Stimulated activated CD4-positive, alpha-beta T cell treated with anti-CD3 and anti-CD28 coated beads, Interleukin-2, amount 100 ng/mL, for 24 hours (primary cell): ENCODE measurements around the gene TMEM62.
A peak's percentile ranks its signal among the peaks of the same experiment; 100 is the strongest.
"Not testable (repeated sequence)": the region's sequence is repeated elsewhere in the genome, so short reads cannot be mapped to it uniquely, and the experiment has no call there.

Experiments
- DNase-seq, 2 donors: peaks; one replicate each; pipeline ENCODE4 v3.0.0-alpha.2; 2020

TMEM62 gene

DNA sequence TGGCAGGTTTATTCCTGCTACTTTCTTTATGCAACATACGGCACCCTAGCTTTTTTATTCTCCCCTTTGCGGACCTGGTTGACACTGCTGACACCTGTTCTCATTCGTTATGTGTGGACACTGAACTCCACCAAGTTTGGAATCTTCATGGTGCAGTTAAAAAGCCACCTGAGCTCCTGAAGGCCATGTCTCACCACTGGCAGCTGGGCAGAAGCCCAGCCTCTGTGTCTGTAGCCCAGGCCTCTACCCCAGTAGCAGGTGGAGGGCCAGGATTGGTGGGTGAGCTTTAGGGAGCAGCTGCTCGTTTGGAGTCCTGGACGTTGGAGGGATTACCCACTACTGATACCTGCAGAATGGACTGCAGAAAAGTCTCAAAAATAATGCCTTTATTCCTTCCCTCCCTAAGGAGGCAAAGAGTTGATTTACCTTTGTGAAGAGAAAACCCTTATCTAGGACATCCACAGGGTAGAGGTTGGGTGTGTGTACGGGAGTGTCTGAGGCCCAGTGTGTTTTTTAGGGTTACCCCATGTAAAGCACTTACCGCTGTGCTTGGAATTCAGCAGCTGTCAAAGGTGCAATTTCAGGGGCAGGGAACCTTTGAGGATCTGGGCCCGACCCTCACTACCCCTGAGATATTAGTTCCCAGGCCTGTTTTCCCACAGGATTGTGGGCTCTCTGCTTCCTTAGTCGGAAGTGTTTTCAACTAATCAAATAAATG lies 51.2 kb downstream of the TMEM62 start:
- DNase-seq: no peak

DNA sequence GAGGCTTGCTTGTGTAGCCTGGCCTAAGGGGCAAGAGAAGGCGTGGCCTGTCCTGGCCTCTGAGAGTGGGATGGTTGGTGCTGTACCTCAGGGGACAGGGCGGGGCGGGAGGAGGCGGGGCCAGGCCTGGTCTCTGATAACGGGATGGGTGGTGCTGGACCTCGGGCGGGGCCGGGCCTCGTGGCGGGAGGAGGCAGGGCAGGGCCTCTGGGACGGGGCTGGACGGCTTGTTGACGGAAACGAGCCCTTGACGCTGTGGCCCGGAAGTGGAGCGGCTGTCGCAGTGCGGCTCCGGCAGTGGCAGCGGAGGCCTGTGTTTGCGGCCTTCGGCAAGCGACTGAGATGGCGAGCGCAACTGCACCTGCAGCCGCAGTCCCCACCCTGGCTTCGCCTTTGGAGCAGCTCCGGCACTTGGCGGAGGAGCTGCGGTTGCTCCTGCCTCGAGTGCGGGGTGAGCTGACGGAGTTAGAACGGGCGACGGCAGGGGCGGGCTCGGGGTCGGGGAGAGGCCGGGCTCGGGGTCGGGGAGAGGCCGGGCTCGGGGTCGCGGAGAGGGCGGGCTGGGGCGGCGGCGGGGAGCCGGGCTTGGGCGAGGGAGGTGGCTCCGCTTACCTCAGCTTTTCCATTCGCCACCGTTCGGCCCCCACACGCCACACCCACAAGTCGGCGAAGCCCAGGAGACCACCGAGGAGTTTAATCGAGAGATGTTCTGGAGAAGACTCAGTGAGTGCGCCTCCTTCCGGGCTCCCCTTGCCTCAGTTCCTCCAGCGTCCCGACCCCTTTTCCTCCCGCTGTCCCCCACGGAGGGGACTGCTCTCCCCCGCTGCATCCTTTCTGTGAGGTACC lies 52.0 kb downstream of the TMEM62 start, which contains the start of gene CCNDBP1:
Gene CCNDBP1, plus strand, starts transcription at position 247 of the 846 bp plus-strand sequence. Its CDS starts 96 bp downstream, at position 343.
- DNase-seq: peak; percentile 88 to 95

- DNase-seq: no peak
Observed at GRCh38 chr15:43186003-43186353, 52.6 kb downstream of the TMEM62 start.

DNA sequence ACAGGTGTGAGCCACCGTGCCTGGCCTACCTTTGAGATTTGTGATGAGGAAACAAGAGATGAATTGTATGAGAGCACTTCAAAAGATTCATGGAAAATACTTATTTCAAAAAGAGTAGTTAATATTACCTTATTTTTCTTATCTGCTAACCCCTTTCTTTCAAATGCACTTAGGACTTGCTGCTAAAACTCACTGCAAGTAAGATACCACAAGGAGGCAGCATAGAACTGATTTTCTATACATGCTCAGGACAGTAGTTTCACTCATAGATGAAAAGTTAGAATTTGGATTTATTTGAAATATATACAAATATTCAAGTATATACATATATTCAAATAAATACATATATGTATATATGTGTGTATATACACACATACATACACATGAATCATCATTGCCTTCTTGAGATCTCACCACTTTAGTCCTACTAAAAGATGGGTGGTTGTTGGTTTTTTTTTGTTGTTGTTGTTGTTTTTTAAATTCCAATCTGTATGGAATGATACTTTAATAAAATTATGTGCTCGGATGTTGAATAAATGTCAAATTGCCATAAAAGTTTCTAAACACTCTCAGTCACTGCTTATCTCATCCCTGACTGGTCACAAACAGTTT lies 54.3 kb downstream of the TMEM62 start:
- no peak for DNase-seq

DNA sequence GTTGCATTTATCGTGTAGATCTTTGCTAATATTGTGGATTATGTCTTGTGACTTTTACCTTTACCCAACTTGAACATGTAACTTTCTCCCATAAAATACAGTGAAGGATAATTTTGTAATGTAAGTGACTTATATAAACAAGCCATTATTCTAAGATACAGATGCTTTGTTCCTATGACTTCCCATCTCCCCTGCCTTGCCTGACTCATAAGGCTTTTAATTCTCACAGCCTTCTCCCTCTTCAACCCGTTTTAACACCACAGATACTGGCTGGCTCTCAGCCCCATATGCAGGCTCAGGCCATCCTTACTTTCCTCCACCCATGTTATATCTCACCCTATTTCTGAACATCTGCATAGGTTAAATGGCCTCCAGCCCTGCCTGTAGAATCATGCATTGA lies 55.9 kb downstream of the TMEM62 start:
- no peak for DNase-seq

- no peak for DNase-seq
Observed at GRCh38 chr15:43190178-43190577, 56.8 kb downstream of the TMEM62 start.

GRCh38 chr15:43193710-43194109 lies 60.3 kb downstream of the TMEM62 start:
- no peak for DNase-seq

GRCh38 chr15:43194795-43195194 lies 61.4 kb downstream of the TMEM62 start:
- no peak for DNase-seq

DNA sequence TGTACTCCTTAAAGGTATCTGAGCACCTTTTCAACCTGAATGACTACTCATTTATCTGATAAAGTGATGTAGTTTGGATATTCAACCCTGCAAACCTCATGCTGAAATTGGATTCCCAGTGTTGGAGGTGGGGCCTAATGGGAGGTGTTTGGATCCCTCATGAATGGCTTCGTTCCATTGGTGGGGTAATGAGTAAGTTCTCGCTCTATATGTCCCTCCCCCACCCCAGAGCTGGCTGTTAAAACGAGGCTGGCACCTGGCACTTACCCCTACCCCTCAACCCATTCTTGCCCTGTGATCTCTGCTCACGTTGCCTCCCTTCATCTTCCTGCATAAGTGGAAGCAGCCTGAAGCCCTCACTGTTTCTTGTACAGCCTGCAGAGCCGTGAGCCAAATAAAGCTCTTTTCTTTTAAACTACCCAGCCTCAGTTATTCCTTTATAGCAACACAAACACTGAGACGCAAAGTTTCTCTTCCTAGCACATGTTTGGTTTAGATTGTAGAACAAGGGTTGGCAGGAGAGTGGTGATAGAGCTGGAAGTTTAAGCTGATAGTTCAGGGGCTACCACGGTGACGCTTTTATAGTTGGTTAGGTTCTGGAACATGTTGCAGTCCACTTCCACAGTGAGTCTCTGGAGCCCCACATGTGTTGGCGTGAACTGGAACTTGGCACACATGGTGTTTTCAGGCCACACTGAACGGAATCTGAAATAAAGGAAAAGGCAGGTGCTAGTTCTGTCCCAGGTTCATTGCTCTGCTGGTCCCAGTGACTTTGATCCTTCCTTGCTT lies 63.6 kb downstream of the TMEM62 start:
- no peak for DNase-seq

GRCh38 chr15:43197773-43198172 lies 64.4 kb downstream of the TMEM62 start:
- not testable (repeated sequence) for DNase-seq

DNA sequence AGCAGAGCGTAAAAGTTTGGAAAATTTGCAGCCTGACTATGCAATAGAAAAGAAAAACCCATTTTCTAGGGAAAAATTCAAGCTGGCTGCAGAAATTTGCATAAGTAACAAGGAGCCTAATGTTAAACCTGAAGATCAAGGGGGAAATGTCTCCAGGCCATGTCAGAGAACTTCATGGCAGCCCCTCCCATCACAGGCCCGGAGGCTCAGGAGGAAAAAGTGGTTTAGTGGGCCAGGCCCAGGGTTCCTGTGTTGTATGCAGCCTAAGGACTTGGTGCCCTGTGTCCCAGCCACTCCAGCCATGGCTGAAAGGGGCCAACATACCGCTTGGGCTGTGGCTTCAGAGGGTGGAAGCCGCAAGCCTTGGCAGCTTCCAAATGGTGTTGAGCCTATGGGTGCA lies 65.2 kb downstream of the TMEM62 start:
- DNase-seq: not testable (repeated sequence)

GRCh38 chr15:43198992-43199391 lies 65.6 kb downstream of the TMEM62 start:
- no peak for DNase-seq

DNA sequence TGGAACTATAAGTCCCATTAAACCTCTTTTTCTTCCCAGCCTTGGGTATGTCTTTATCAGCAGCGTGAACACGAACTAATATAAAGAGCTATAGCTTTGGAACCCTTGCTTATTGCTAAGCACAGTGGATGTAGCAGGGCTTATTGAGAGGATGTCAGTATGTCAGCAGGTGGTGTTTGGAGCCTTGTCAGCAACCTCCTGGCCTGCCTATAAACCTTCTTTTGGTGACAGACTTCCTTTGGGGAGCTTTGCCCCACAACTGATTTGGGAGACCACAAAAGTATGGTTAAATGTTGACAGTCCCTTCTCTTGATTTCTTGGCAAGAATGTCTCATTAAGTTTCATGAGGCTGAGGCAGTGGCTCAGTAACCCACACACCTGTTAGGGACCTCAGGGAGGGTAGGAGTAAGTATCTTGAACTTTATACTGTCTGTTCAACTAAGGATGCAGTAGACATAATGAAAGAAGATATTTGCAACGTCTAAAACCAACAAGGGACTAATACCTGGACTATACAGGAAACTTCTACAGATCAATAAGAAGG lies 66.6 kb downstream of the TMEM62 start:
- DNase-seq: no peak

GRCh38 chr15:43204016-43204901 lies 70.9 kb downstream of the TMEM62 start:
- peak; percentile 53 to 61 for DNase-seq

DNA sequence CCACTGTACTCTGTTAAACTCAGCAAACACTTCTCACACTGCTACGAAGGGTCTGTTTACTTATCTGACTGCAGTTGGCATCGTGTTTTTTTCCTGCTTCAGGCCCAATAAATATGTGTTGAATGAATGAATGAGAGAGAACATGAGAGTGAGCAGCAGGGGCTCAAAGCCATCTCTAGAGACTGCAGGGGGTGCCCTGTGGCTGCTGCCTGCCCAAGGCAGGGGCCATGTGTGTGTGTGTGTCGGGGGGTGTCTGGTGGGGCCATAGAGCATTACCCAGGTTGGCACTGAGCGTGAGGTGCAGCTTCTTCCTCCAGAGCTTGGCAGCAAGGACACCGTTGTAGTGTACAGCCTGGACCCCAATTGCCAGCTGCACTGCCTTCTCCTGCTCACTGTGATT lies 72.7 kb downstream of the TMEM62 start:
- no peak for DNase-seq

DNA sequence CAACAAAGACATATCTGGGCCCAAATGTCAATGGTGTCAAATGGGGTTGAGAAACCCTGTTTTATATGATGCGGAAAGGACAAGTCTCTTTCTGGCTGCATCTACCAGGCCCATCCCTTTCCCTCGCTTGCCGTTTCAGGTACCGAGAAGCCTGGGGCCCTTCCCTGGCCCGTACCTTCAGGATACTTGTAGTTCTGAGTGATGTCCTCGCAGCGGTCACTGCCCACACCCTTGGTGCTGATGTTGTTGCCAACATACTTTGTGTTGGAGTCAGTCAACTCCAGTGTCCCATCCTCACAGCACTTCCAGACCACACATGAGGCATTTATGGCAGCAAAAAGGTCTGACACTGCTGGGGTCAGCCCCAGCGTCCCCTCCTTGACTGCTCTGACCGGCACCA lies 73.6 kb downstream of the TMEM62 start:
- DNase-seq: no peak

GRCh38 chr15:43208052-43209002 lies 74.9 kb downstream of the TMEM62 start:
- DNase-seq: no peak

DNA sequence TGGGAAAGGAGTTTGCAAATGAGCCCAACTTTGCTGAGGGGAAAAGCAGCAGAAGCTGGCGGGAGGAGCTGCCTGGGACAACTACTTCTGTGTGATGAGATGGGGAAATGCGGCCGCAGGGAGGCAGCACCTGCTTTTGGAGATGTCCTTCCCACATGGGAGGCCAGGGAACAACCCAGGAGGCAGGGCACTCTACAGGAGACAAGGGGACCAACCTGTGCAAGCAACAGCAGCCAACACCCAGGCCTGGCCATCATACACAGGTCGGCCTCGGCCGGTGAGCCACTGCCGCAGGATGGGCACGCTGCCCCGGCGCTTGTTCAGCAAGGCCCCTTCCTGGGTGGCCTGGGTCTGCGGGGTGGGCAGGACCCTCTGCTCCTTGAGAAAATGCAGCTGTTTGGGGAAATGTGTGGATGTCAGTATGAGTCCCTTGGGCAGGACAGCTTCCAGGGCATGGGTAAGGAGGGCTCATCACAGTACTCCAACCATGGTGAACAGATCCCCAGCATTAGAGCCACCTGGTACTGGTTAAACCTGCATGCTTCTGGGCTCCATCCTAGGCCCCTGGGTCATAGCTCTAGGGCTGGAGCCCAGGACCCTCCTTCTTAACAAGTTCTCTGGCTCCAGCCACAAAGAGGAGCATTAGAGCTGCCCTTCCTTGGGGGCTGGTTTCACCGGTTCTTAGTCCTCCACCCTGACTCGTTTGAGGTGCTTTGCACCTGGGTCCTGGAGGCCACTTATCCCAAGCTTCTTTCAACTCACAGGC lies 75.9 kb downstream of the TMEM62 start:
- DNase-seq: no peak

- DNase-seq: no peak
Observed at GRCh38 chr15:43210172-43210745, 76.9 kb downstream of the TMEM62 start.
